ENCODE results near the gene GK. TPM values are rescaled to one million over a fixed set of nuclear protein-coding genes. Genes with fewer than 3 reads are reported as not detected.

Gene GK
- total and polyA plus RNA-seq, 9 of the 15 experiments (the other 6 are each of a cell fraction or from before 2014, with no cell fraction given), result 8.0 to 15.7 (median 12.4) TPM

DNA sequence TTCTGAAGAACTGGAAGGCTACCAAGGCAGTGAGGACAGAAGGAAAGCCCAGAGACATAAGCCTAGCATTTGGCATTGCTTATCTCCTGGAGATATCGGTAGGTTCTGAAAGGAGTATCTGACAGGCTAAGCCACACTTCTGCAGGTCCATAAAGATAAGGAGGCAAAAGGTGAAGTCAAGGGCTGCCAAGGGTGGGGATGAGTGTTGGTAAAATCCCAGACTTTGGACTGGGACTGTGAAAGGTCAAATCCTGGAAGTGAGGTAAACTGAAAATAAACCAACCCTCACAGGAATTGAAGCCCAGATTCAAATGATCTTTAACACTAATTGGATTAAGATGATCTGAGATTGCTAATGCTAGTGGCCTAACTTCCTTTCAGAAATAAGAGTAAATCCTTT is 27.4 kb downstream of the GK start:
- in situ Hi-C loops (cut with MboI), result no loop called here
- no peak overlapping the region for H3K27ac ChIP-seq (ENCODE audit: extremely low read depth, low read depth, low read length)
- no peak; the same call in 2 of the 3 replicates for ATAC-seq
- TF ChIP-seq MTA2 (IDR thresholded peaks at IDR 0.05; ENCODE audit: low read depth) (no peak), STAT5A (IDR thresholded peaks at IDR 0.05; ENCODE audit: borderline replicate concordance, low read length) (0 out of 2 replicates have a peak, but pooled peaks have one; percentile 12), TEAD1 (CRISPR knock-in tag; IDR thresholded peaks at IDR 0.05) (no peak), ARID1B (IDR thresholded peaks at IDR 0.05) (peak; percentile 44), CHD1 (IDR thresholded peaks at IDR 0.05; ENCODE audit: low read length) (no peak), ZFX (CRISPR knock-in tag; IDR thresholded peaks at IDR 0.05) (no peak), ZNF707 (CRISPR knock-in tag; conservative IDR thresholded peaks at IDR 0.05) (no peak), ETV1 (tag; conservative IDR thresholded peaks at IDR 0.05; ENCODE audit: low read depth) (no peak), SIN3B (IDR thresholded peaks at IDR 0.05; ENCODE audit: low read depth) (no peak), ZNF316 (IDR thresholded peaks at IDR 0.05) (no peak)
- TF ChIP-seq, protein P1, sequence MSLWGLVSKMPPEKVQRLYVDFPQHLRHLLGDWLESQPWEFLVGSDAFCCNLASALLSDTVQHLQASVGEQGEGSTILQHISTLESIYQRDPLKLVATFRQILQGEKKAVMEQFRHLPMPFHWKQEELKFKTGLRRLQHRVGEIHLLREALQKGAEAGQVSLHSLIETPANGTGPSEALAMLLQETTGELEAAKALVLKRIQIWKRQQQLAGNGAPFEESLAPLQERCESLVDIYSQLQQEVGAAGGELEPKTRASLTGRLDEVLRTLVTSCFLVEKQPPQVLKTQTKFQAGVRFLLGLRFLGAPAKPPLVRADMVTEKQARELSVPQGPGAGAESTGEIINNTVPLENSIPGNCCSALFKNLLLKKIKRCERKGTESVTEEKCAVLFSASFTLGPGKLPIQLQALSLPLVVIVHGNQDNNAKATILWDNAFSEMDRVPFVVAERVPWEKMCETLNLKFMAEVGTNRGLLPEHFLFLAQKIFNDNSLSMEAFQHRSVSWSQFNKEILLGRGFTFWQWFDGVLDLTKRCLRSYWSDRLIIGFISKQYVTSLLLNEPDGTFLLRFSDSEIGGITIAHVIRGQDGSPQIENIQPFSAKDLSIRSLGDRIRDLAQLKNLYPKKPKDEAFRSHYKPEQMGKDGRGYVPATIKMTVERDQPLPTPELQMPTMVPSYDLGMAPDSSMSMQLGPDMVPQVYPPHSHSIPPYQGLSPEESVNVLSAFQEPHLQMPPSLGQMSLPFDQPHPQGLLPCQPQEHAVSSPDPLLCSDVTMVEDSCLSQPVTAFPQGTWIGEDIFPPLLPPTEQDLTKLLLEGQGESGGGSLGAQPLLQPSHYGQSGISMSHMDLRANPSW (CRISPR knock-in tag; IDR thresholded peaks at IDR 0.05), result no peak
- TF ChIP-seq, protein P2, sequence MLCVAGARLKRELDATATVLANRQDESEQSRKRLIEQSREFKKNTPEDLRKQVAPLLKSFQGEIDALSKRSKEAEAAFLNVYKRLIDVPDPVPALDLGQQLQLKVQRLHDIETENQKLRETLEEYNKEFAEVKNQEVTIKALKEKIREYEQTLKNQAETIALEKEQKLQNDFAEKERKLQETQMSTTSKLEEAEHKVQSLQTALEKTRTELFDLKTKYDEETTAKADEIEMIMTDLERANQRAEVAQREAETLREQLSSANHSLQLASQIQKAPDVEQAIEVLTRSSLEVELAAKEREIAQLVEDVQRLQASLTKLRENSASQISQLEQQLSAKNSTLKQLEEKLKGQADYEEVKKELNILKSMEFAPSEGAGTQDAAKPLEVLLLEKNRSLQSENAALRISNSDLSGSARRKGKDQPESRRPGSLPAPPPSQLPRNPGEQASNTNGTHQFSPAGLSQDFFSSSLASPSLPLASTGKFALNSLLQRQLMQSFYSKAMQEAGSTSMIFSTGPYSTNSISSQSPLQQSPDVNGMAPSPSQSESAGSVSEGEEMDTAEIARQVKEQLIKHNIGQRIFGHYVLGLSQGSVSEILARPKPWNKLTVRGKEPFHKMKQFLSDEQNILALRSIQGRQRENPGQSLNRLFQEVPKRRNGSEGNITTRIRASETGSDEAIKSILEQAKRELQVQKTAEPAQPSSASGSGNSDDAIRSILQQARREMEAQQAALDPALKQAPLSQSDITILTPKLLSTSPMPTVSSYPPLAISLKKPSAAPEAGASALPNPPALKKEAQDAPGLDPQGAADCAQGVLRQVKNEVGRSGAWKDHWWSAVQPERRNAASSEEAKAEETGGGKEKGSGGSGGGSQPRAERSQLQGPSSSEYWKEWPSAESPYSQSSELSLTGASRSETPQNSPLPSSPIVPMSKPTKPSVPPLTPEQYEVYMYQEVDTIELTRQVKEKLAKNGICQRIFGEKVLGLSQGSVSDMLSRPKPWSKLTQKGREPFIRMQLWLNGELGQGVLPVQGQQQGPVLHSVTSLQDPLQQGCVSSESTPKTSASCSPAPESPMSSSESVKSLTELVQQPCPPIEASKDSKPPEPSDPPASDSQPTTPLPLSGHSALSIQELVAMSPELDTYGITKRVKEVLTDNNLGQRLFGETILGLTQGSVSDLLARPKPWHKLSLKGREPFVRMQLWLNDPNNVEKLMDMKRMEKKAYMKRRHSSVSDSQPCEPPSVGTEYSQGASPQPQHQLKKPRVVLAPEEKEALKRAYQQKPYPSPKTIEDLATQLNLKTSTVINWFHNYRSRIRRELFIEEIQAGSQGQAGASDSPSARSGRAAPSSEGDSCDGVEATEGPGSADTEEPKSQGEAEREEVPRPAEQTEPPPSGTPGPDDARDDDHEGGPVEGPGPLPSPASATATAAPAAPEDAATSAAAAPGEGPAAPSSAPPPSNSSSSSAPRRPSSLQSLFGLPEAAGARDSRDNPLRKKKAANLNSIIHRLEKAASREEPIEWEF (CRISPR knock-in tag; IDR thresholded peaks at IDR 0.05), result no peak
- TF ChIP-seq, protein P3, sequence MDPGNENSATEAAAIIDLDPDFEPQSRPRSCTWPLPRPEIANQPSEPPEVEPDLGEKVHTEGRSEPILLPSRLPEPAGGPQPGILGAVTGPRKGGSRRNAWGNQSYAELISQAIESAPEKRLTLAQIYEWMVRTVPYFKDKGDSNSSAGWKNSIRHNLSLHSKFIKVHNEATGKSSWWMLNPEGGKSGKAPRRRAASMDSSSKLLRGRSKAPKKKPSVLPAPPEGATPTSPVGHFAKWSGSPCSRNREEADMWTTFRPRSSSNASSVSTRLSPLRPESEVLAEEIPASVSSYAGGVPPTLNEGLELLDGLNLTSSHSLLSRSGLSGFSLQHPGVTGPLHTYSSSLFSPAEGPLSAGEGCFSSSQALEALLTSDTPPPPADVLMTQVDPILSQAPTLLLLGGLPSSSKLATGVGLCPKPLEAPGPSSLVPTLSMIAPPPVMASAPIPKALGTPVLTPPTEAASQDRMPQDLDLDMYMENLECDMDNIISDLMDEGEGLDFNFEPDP (CRISPR knock-in tag; IDR thresholded peaks at IDR 0.05), result no peak

More for the DNA sequence above, 27.4 kb downstream of the GK start:
- FAIRE-seq, result peak; percentile 51
- H2AFZ ChIP-seq (ENCODE audit: low read depth, low read length), result no peak overlapping the region
- H3K4me1 ChIP-seq (replicated peaks in 1 of 2; ENCODE audit: control insufficient read depth in 2 of 2, insufficient read depth in 2 of 2, low read length in 2 of 2), result peaks cover 0 to 6% of the 10 kb centered on the region in 2 experiments; a peak in 2 of 5 replicates
- no peaks in the 10 kb centered on the region for H3K36me3 ChIP-seq (ENCODE audit: control insufficient read depth, insufficient read depth, low read length)
- H3K9me3 ChIP-seq (replicated peaks; ENCODE audit: control insufficient read depth, insufficient read depth, low read depth, low read length), result no peaks in the 10 kb centered on the region
- BruUV-seq (replicated peaks), result no TSS peak
- DNase-seq (ENCODE audit: extremely low read depth in 1 of 4, low spot score in 3 of 4), result peak in 1 of 4 experiments; percentile 6
- H3K79me2 ChIP-seq (ENCODE audit: control insufficient read depth, insufficient read depth, low read length), result no peaks in the 10 kb centered on the region
- ChIA-PET POLR2A (no interaction called here), CTCF (ENCODE audit: low intra/inter-chr PET ratio) (no interaction called here)
- H4K20me1 ChIP-seq (replicated peaks; ENCODE audit: control insufficient read depth, insufficient read depth, low read length), result no peaks in the 10 kb centered on the region
- H3K27me3 ChIP-seq (ENCODE audit: control insufficient read depth in 2 of 2, insufficient read depth in 2 of 2, low read length in 2 of 2), result no peaks in the 10 kb centered on the region
- intact Hi-C loops (cut with micrococcal nuclease), result no loop called here
- no peak overlapping the region for H3K4me2 ChIP-seq (ENCODE audit: insufficient read depth, low read length)
- no peak overlapping the region for H3K4me3 ChIP-seq
- H3K9ac ChIP-seq (ENCODE audit: insufficient read depth in 1 of 2, low read depth in 2 of 2, low read length in 2 of 2), result no peak overlapping the region
- no peaks in the 10 kb centered on the region for H3K9me1 ChIP-seq (ENCODE audit: control insufficient read depth, insufficient read depth, low read length)
- 0% methylated on average over 1 of the region's 1 CpG for WGBS (ENCODE audit: insufficient coverage, low coverage, missing lambda C conversion rate)

All from K562 (cell line).